Peyer's patch (tissue), 4 donors: ENCODE results near the gene ABRAXAS1. TPM values are rescaled to one million over a fixed set of nuclear protein-coding genes. Genes with fewer than 3 reads are reported as not detected.

Experiments used
- DNase-seq, 3 donors: peaks; one replicate each; pipeline ENCODE4 v3.0.0-alpha.2; 2017 to 2019
- H3K27ac ChIP-seq, 4 donors: fragments of 200-600 bp; sonication (generic); one replicate each; pipeline ENCODE4 v1.5.1; 2016 to 2019
- H3K27me3 ChIP-seq, 2 donors: fragments of 200-600 bp; sonication (generic); one replicate each; pipeline ENCODE4 v1.5.1; 2019
- H3K36me3 ChIP-seq, 3 donors: fragments of 200-600 bp; sonication (generic); one replicate each; pipeline ENCODE4 v1.5.1; 2016 to 2019
- H3K4me1 ChIP-seq, 4 donors: fragments of 200-600 bp; sonication (generic); one replicate each; pipeline ENCODE4 v1.5.1; 2016 to 2019
- H3K4me3 ChIP-seq, 4 donors: fragments of 200-600 bp; sonication (generic); 1 replicate in 3 of 4; 2 replicates in 1 of 4; pipeline ENCODE4 v1.5.1; 2016 to 2019; ENCODE audit warnings: mild to moderate bottlenecking in 1 of 4
- H3K9me3 ChIP-seq, 4 donors: fragments of 200-600 bp; sonication (generic); one replicate each; pipeline ENCODE4 v1.5.1; 2016 to 2019; ENCODE audit warnings: mild to moderate bottlenecking in 1 of 4
- CTCF ChIP-seq, 6 experiments: fragments of 450-650 bp in 4 of 6; fragments of 200-600 bp in 2 of 6; sonication (generic) in 1 of 6; IDR thresholded peaks; one replicate each; pipeline ENCODE4 v1.5.1; 2017 to 2019; ENCODE audit warnings: antibody characterized with exemption in 6 of 6, mild to moderate bottlenecking in 3 of 6, moderate library complexity in 1 of 6
- POLR2A ChIP-seq, 2 donors: fragments of 450-650 bp; IDR thresholded peaks; one replicate each; pipeline ENCODE4 v1.5.1; 2017; ENCODE audit warnings: antibody characterized with exemption in 2 of 2, mild to moderate bottlenecking in 2 of 2, moderate library complexity in 2 of 2
- total RNA-seq, 4 donors: library from RNA; depleted of rRNA; stranded (reverse); fragments of >200 nt; gene quantifications; one replicate each; pipeline ENCODE4 v1.1.0, GENCODE V29; 2016

The ABRAXAS1 gene
- total RNA-seq, 4 donors from 2014 or later, result 3.7 to 10.7 (median 7.6) TPM

DNA sequence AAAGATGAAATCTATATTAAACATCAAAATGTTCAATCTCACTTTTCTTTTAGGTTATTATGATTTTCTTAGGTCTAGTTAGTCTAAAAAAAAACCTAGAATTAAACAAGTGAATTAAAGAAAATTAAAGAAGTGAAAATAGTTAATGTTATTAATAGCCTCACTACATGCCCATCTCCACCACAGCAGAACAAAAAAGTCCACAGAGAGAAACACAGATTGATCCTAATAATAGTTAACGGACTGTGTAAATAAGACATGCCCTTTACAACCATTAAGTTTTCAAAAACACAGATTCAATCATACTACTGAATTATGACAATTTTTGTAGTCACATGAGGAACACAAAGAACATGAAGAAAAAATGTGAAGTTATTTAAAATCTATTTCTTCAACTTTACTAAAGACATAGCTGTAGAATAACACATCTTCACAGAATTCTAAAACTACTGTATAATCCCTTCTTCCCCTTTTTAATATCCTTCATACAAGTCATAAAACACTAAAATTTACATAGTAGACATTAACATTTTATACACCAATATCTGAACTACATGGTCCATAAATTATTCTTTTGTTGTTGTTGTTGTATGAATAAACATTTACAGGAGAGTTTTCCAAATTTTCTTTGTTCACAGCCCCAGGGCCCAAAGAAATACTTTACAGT is 44.6 kb downstream of the ABRAXAS1 start:
- Histone ChIP-seq H3K27me3 (no peaks in the 10 kb centered on the region), H3K4me3 (no peak overlapping the region), H3K27ac (no peak overlapping the region), H3K36me3 (peaks cover 0 to 67% (median 0%) of the 10 kb centered on the region in 3 donors), H3K9me3 (no peaks in the 10 kb centered on the region), H3K4me1 (no peaks in the 10 kb centered on the region)
- DNase-seq, result no peak
- no peak for TF ChIP-seq CTCF (IDR thresholded peaks at IDR 0.05)
- no peak for TF ChIP-seq POLR2A (IDR thresholded peaks at IDR 0.05)

DNA sequence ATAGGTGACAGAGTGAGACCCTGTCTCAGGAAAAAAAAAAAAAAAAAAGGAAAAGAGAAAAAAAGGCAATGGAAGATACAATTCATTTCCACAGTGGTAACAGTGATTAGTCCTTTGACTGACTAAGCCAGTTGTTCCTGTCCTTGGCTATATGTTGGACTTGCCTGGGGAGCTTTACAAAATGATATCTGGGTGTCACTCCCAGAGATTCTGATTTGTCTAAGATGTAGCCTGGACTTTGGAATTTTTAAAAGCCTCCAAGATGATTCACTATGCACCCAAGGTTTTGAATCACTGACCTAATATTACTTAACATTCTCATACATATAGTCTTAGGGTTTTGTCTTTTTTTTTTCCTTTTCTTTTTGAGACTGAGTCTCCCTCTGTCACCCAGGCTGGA is 46.2 kb downstream of the ABRAXAS1 start:
- Histone ChIP-seq H3K9me3 (no peaks in the 10 kb centered on the region), H3K4me3 (no peak overlapping the region), H3K27ac (no peak overlapping the region), H3K27me3 (no peaks in the 10 kb centered on the region), H3K4me1 (no peaks in the 10 kb centered on the region), H3K36me3 (peaks cover 0 to 59% (median 0%) of the 10 kb centered on the region in 3 donors)
- no peak for DNase-seq
- no peak for TF ChIP-seq POLR2A (IDR thresholded peaks at IDR 0.05)

DNA sequence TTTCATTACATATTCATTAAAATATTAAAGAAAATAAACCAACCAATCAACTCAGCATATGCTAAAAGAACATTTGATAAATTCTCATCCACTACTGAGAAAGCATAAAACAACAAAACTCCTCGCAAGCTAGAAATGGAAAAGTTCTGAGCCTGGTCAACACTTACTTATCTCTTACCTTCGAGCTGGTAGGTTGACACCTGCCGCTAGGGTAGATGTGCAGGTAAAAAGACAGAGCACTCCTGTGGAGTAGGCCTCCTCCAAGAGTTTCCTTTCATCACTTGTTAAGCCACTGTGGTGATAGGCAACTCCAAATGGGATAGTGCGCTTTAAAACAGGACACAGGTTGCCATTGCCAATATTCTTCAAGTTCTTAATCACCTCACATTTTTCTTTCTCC is 48.2 kb downstream of the ABRAXAS1 start:
- no peak for DNase-seq
- Histone ChIP-seq H3K4me3 (no peak overlapping the region), H3K4me1 (no peaks in the 10 kb centered on the region), H3K27ac (no peak overlapping the region), H3K36me3 (peaks cover 0 to 47% (median 0%) of the 10 kb centered on the region in 3 donors), H3K27me3 (no peaks in the 10 kb centered on the region), H3K9me3 (no peaks in the 10 kb centered on the region)
- TF ChIP-seq CTCF (IDR thresholded peaks at IDR 0.05) (no peak), POLR2A (IDR thresholded peaks at IDR 0.05) (no peak)

- Histone ChIP-seq H3K4me1 (no peaks in the 10 kb centered on the region), H3K4me3 (no peak overlapping the region), H3K36me3 (peaks cover 0 to 52% (median 0%) of the 10 kb centered on the region in 3 donors), H3K9me3 (no peaks in the 10 kb centered on the region), H3K27ac (no peak overlapping the region), H3K27me3 (no peaks in the 10 kb centered on the region)
- no peak for DNase-seq
- TF ChIP-seq CTCF (IDR thresholded peaks at IDR 0.05) (no peak), POLR2A (IDR thresholded peaks at IDR 0.05) (no peak)
Measured at GRCh38 chr4:83431200-83431599, 53.7 kb downstream of the ABRAXAS1 start.

DNA sequence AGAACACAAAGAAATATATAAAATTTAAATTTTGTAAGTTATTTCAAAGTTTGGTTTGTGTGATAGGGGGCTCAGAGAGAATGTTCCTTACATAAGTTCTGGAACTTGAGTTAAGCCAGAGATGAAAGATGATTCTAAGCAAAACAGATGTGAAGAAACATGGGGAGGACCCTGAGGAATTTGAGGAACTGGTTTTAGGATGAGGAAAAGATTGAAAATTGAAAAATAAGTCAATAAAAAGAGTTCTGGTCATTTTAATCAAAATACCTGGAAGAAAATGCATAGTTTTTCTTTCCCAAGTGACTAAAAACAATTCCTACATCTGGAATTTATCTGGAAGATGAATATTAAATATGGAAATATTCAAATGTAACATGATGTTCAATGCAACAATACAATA is 66.7 kb downstream of the ABRAXAS1 start:
- TF ChIP-seq POLR2A (IDR thresholded peaks at IDR 0.05) (no peak), CTCF (IDR thresholded peaks at IDR 0.05) (no peak)
- no peak overlapping the region for H3K27ac ChIP-seq
- no peaks in the 10 kb centered on the region for H3K27me3 ChIP-seq
- no peak for DNase-seq
- peaks cover 0 to 73% (median 0%) of the 10 kb centered on the region in 3 donors for H3K36me3 ChIP-seq
- no peaks in the 10 kb centered on the region for H3K4me1 ChIP-seq
- H3K9me3 ChIP-seq, result no peaks in the 10 kb centered on the region
- no peak overlapping the region for H3K4me3 ChIP-seq

GRCh38 chr4:83417566-83417965 is 67.3 kb downstream of the ABRAXAS1 start:
- Histone ChIP-seq H3K36me3 (peaks cover 0 to 68% (median 0%) of the 10 kb centered on the region in 3 donors), H3K27me3 (no peaks in the 10 kb centered on the region), H3K9me3 (no peaks in the 10 kb centered on the region), H3K27ac (no peak overlapping the region), H3K4me3 (no peak overlapping the region), H3K4me1 (no peaks in the 10 kb centered on the region)
- TF ChIP-seq POLR2A (IDR thresholded peaks at IDR 0.05) (no peak), CTCF (IDR thresholded peaks at IDR 0.05) (no peak)
- no peak for DNase-seq
